H1 (cell line): Measurements from ENCODE around the gene SLC6A7.

ENCODE experiments used
- CBX8 ChIP-seq: fragments of 300-800, 300-1000 bp; sonication (generic); IDR thresholded peaks from 2 replicates; pipeline ENCODE4 v1.7.1; 2016; ENCODE audit warnings: low read depth, low read length, borderline replicate concordance
- EP300 ChIP-seq, 2 experiments: IDR thresholded peaks; 1 replicate in 1 of 2; 2 replicates in 1 of 2; pipeline ENCODE4 v1.6.1; 2011 to 2012; ENCODE audit warnings: low read depth in 2 of 2, low read length in 2 of 2, mild to moderate bottlenecking in 2 of 2, borderline replicate concordance in 1 of 2, inconsistent platforms in 1 of 2, moderate library complexity in 1 of 2
- EZH2 ChIP-seq: fragments of 200-600 bp; sonication (generic); IDR thresholded peaks from 2 replicates; pipeline ENCODE4 v1.7.1; 2012; ENCODE audit warnings: low read depth, mild to moderate bottlenecking, moderate library complexity, low read length, inconsistent platforms; ENCODE audit not compliant: severe bottlenecking
- GTF2F1 ChIP-seq: IDR thresholded peaks from 2 replicates; pipeline ENCODE4 v1.6.1; 2012; ENCODE audit warnings: low read depth, low read length, improper control_type of control experiment, borderline replicate concordance
- USF2 ChIP-seq: IDR thresholded peaks from 2 replicates; pipeline ENCODE4 v1.6.1; 2011; ENCODE audit warnings: low read length, improper control_type of control experiment
- TF ChIP-seq, protein P1 (sequence below), 3 experiments: IDR thresholded peaks; 1 replicate in 2 of 3; 2 replicates in 1 of 3; pipeline versions ENCODE4 v1.5.1 to v1.6.1; 2011; ENCODE audit warnings: low read length in 3 of 3, mild to moderate bottlenecking in 3 of 3, inconsistent platforms in 2 of 3, low read depth in 1 of 3, moderate library complexity in 1 of 3; ENCODE audit not compliant: insufficient read depth in 1 of 3; ENCODE audit errors: control extremely low read depth in 1 of 3
- TF ChIP-seq, protein P2 (sequence below): IDR thresholded peaks from 2 replicates; pipeline ENCODE4 v1.6.1; 2012; ENCODE audit warnings: inconsistent platforms

DNA sequence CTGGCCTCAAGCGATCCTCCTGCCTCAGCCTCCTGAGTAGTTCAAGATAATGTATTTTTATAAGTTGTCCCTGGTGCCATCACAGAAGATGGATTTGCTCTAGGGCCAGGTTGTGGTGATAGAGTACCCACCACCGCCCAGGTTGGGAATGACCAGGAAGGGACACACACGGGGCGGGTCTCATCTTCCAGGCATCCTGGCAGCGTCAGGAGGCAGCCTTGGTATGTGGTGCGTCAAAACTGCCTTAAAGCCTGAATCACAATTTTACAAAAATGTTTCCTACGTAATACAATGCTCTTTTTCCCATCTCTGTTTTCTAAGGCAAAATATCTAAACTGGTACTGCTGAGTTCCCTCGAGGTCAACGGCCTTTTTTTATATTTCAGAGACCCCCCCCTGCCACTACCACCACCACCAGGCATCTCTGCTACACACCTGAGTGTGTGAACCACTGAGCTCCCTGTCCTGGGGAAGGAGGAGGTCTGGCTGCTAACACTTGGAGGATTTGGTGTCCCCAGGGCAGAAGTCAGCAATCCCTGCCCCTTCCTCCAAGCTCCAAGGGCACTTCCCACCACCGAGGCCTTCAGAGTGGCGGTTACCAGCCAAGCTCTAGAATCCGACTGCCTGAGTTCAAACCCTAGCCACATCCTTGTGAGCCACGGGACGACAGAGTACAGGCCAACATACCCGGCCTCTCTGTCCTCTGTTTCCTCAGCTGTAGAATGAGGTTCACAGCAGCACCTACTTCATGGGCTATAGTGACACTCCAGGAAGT is 47.3 kb downstream of the SLC6A7 start:
- no peak for TF ChIP-seq GTF2F1
- TF ChIP-seq, protein P1, sequence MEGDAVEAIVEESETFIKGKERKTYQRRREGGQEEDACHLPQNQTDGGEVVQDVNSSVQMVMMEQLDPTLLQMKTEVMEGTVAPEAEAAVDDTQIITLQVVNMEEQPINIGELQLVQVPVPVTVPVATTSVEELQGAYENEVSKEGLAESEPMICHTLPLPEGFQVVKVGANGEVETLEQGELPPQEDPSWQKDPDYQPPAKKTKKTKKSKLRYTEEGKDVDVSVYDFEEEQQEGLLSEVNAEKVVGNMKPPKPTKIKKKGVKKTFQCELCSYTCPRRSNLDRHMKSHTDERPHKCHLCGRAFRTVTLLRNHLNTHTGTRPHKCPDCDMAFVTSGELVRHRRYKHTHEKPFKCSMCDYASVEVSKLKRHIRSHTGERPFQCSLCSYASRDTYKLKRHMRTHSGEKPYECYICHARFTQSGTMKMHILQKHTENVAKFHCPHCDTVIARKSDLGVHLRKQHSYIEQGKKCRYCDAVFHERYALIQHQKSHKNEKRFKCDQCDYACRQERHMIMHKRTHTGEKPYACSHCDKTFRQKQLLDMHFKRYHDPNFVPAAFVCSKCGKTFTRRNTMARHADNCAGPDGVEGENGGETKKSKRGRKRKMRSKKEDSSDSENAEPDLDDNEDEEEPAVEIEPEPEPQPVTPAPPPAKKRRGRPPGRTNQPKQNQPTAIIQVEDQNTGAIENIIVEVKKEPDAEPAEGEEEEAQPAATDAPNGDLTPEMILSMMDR (IDR thresholded peaks at IDR 0.05; ENCODE audit: control extremely low read depth in 1 of 3, insufficient read depth in 1 of 3, low read depth in 1 of 3, low read length in 3 of 3) = no peak
- TF ChIP-seq, protein P2, sequence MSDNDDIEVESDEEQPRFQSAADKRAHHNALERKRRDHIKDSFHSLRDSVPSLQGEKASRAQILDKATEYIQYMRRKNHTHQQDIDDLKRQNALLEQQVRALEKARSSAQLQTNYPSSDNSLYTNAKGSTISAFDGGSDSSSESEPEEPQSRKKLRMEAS = no peak
- TF ChIP-seq CBX8 = no peak
- TF ChIP-seq USF2 = no peak
- no peak for TF ChIP-seq EP300 (IDR thresholded peaks at IDR 0.05; ENCODE audit: borderline replicate concordance in 1 of 2, low read depth in 2 of 2, low read length in 2 of 2)
- TF ChIP-seq EZH2 = no peak
